MM.1S (cell line): ENCODE measurements around the gene EP400.

Experiments used
- DNase-seq: peaks from one replicate; pipeline ENCODE4 v3.0.0-alpha.2; 2015
- H2AFZ ChIP-seq: fragments of 300-600 bp; sonication (generic); 2 replicates; pipeline ENCODE4 v1.6.0; 2016; ENCODE audit warnings: antibody characterized with exemption, low read length
- H3F3A ChIP-seq: fragments of 300-600 bp; sonication (generic); 2 replicates; pipeline ENCODE4 v1.6.1; 2016; ENCODE audit warnings: mild to moderate bottlenecking, antibody characterized with exemption, low read length, moderate library complexity, mixed read lengths; ENCODE audit not compliant: insufficient read depth
- H3K27ac ChIP-seq: fragments of 300-600 bp; sonication (generic); 2 replicates; pipeline ENCODE4 v1.5.1; 2016; ENCODE audit warnings: mild to moderate bottlenecking, low read length
- H3K27me3 ChIP-seq: fragments of 300-600 bp; sonication (generic); replicated peaks from 2 replicates; pipeline ENCODE4 v1.6.0; 2016; ENCODE audit warnings: low read length; ENCODE audit not compliant: insufficient read depth
- H3K36me3 ChIP-seq: fragments of 300-600 bp; sonication (generic); replicated peaks from 2 replicates; pipeline ENCODE4 v1.6.1; 2016; ENCODE audit warnings: mild to moderate bottlenecking, low read length, mixed read lengths; ENCODE audit not compliant: insufficient read depth
- H3K4me1 ChIP-seq: fragments of 300-600 bp; sonication (generic); 2 replicates; pipeline ENCODE4 v1.6.1; 2016; ENCODE audit warnings: low read length, mixed read lengths
- H3K4me2 ChIP-seq: fragments of 300-600 bp; sonication (generic); 2 replicates; pipeline ENCODE4 v1.6.0; 2016; ENCODE audit warnings: low read depth, low read length
- H3K4me3 ChIP-seq: fragments of 300-600 bp; sonication (generic); 2 replicates; pipeline ENCODE4 v1.5.1; 2016; ENCODE audit warnings: low read length, mixed read lengths
- H3K79me2 ChIP-seq: fragments of 300-600 bp; sonication (generic); 2 replicates; pipeline ENCODE4 v1.6.1; 2016; ENCODE audit warnings: mixed run types, low read length, mixed read lengths
- H3K9ac ChIP-seq: fragments of 300-600 bp; sonication (generic); 2 replicates; pipeline ENCODE4 v1.6.1; 2016; ENCODE audit warnings: low read length, mixed read lengths
- H3K9me2 ChIP-seq: fragments of 300-600 bp; sonication (generic); replicated peaks from 2 replicates; pipeline ENCODE4 v1.6.1; 2016; ENCODE audit warnings: mild to moderate bottlenecking, low read length, mixed read lengths; ENCODE audit not compliant: insufficient read depth
- H3K9me3 ChIP-seq: fragments of 300-600 bp; sonication (generic); replicated peaks from 2 replicates; pipeline ENCODE4 v1.6.1; 2016; ENCODE audit warnings: mild to moderate bottlenecking, low read length, mixed read lengths; ENCODE audit not compliant: insufficient read depth
- H4K20me1 ChIP-seq: fragments of 300-600 bp; sonication (generic); 2 replicates; pipeline ENCODE4 v1.6.1; 2016; ENCODE audit warnings: mild to moderate bottlenecking, low read length, moderate library complexity, mixed read lengths; ENCODE audit not compliant: insufficient read depth
- EZH2 ChIP-seq: fragments of 300-600 bp; sonication (generic); optimal IDR thresholded peaks from 2 replicates; pipeline ENCODE3; 2017; ENCODE audit warnings: low read depth, mild to moderate bottlenecking, antibody characterized with exemption, low read length, mixed read lengths
- EZH2phosphoT487 ChIP-seq: fragments of 300-600 bp; sonication (generic); IDR thresholded peaks from 2 replicates; pipeline ENCODE4 v1.6.1; 2018; ENCODE audit warnings: antibody characterized with exemption, low read length
- TF ChIP-seq, protein P1 (sequence below): fragments of 300-600 bp; sonication (generic); IDR thresholded peaks from 2 replicates; pipeline ENCODE4 v1.5.1; 2016; ENCODE audit warnings: antibody characterized with exemption, low read length, mixed read lengths

EP400 gene

DNA sequence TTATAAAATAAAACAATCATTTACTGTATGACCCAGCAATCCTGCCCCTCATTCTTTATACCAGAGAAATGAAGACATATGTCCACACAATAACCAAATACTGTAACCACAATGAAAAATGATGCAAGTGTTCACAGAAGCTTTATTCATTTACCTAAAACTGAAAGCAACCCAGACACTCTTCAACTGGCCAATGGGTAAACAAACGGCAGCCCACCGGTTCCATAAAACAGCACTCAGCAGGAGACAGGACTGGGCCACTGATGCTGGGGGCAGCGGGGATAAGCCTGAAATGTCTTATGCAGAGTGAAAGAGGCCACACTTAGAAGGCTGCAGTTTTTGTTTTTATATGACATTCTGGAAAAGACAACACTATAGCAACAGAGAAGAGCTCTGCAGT is 179.3 kb downstream of the EP400 start:
- H3K36me3 ChIP-seq: no peaks in the 10 kb centered on the region

DNA sequence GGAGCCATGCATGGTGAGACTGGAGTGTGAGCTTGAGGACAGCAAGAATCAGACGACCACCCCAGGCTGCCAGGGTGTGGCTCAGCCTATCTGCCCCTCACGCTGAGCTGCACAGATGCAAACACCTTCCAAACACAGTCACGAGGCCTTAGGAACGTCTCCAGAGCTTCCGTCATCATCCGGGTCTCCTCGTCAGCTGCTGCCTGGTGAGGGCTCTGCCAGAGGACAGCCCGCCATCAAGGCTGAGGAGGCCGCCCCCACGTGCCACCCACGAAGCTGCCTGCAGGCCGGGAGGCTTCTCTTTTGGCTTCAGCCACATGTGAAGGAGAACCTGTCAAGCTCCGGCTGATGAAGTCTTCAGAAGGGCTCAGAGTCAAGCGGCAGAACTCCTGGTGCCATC is 180.9 kb downstream of the EP400 start:
- Histone ChIP-seq H3K79me2 (no peaks in the 10 kb centered on the region), H3K4me3 (no peak overlapping the region), H3K27ac (no peak overlapping the region), H3K36me3 (no peaks in the 10 kb centered on the region), H2AFZ (no peak overlapping the region), H3K4me2 (no peak overlapping the region), H3K9ac (no peak overlapping the region), H3K9me3 (no peaks in the 10 kb centered on the region), H3K27me3 (no peaks in the 10 kb centered on the region), H3K4me1 (no peaks in the 10 kb centered on the region), H3K9me2 (no peaks in the 10 kb centered on the region), H3F3A (no peaks in the 10 kb centered on the region), H4K20me1 (no peaks in the 10 kb centered on the region)
- TF ChIP-seq, protein P1, sequence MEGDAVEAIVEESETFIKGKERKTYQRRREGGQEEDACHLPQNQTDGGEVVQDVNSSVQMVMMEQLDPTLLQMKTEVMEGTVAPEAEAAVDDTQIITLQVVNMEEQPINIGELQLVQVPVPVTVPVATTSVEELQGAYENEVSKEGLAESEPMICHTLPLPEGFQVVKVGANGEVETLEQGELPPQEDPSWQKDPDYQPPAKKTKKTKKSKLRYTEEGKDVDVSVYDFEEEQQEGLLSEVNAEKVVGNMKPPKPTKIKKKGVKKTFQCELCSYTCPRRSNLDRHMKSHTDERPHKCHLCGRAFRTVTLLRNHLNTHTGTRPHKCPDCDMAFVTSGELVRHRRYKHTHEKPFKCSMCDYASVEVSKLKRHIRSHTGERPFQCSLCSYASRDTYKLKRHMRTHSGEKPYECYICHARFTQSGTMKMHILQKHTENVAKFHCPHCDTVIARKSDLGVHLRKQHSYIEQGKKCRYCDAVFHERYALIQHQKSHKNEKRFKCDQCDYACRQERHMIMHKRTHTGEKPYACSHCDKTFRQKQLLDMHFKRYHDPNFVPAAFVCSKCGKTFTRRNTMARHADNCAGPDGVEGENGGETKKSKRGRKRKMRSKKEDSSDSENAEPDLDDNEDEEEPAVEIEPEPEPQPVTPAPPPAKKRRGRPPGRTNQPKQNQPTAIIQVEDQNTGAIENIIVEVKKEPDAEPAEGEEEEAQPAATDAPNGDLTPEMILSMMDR: no peak
- TF ChIP-seq EZH2 (no peak), EZH2phosphoT487 (no peak)
- DNase-seq: no peak

More for the DNA sequence above, 179.3 kb downstream of the EP400 start:
- no peak overlapping the region for H3K27ac ChIP-seq
- TF ChIP-seq EZH2phosphoT487 (no peak), EZH2 (no peak)
- TF ChIP-seq, protein P1: no peak
- no peaks in the 10 kb centered on the region for H3K9me2 ChIP-seq
- DNase-seq: no peak
- H3K4me1 ChIP-seq: no peaks in the 10 kb centered on the region
- H4K20me1 ChIP-seq: no peaks in the 10 kb centered on the region
- H3K4me2 ChIP-seq: no peak overlapping the region
- H3F3A ChIP-seq: no peaks in the 10 kb centered on the region
- H3K4me3 ChIP-seq: no peak overlapping the region
- no peak overlapping the region for H3K9ac ChIP-seq
- no peaks in the 10 kb centered on the region for H3K27me3 ChIP-seq
- H2AFZ ChIP-seq: no peak overlapping the region
- no peaks in the 10 kb centered on the region for H3K9me3 ChIP-seq
- H3K79me2 ChIP-seq: no peaks in the 10 kb centered on the region
